Mucosa of descending colon (tissue), 3 donors: ENCODE measurements around the gene PPFIBP2. TPM values are rescaled to one million over a fixed set of nuclear protein-coding genes. Genes with fewer than 3 reads are reported as not detected.
A peak's percentile ranks its signal among the peaks of the same experiment; 100 is the strongest.

Experiments
- ATAC-seq: fragments of 200-7000 bp; cut with Tn5 transposase; one replicate; pipeline ENCODE4 v1.9.1; 2020; ENCODE audit warnings: mild to moderate bottlenecking, moderate library complexity
- DNase-seq, 3 donors: peaks; one replicate each; pipeline ENCODE4 v3.0.0-alpha.2; 2020
- H3K36me3 ChIP-seq: fragments of 200-600 bp; one replicate; pipeline ENCODE4 v1.8.0; 2021; ENCODE audit warnings: low read depth, mild to moderate bottlenecking
- H3K4me1 ChIP-seq: fragments of 200-600 bp; one replicate; pipeline ENCODE4 v1.8.0; 2021; ENCODE audit warnings: low read depth, mild to moderate bottlenecking
- H3K4me3 ChIP-seq: fragments of 200-600 bp; one replicate; pipeline ENCODE4 v1.8.0; 2021; ENCODE audit warnings: mild to moderate bottlenecking
- H3K9me3 ChIP-seq: fragments of 200-600 bp; one replicate; pipeline ENCODE4 v1.8.0; 2021; ENCODE audit warnings: mild to moderate bottlenecking
- intact Hi-C, 2 donors: fragments of 100-400 bp; cut with DNase I in 1 of 2; cut with micrococcal nuclease in 1 of 2; formaldehyde crosslinking; loops; one replicate each; pipeline versions ENCODE4 v1.11.0 to v1.11.1; 2022; cut with DNase I, micrococcal nuclease
- total RNA-seq, 3 donors: library from RNA; stranded (reverse); fragmentation: NEBNext Ultra II Directional in 2 of 3; extraction: Animal tissue kit (Norgen Biotek cat#: 25700) in 2 of 3; gene quantifications; one replicate each; pipeline versions ENCODE4 v1.2.1 to v1.2.4, GENCODE V29; 2021 to 2023
- TF ChIP-seq, protein P1 (sequence below): fragments of 200-600 bp; IDR thresholded peaks from one replicate; pipeline ENCODE4 v1.8.0; 2022; ENCODE audit warnings: antibody characterized with exemption, mild to moderate bottlenecking
- donor health status: DM: no; HTN: no; CAD: no; lungs with moderate emphysema.
- donor health status: DM: no; HTN: no; CAD: no.
- donor health status: DM: no; HTN: yes; CAD: no.

The PPFIBP2 gene
- total RNA-seq, 3 donors from 2014 or later: 40.1 to 83.5 (median 69.2) TPM

DNA sequence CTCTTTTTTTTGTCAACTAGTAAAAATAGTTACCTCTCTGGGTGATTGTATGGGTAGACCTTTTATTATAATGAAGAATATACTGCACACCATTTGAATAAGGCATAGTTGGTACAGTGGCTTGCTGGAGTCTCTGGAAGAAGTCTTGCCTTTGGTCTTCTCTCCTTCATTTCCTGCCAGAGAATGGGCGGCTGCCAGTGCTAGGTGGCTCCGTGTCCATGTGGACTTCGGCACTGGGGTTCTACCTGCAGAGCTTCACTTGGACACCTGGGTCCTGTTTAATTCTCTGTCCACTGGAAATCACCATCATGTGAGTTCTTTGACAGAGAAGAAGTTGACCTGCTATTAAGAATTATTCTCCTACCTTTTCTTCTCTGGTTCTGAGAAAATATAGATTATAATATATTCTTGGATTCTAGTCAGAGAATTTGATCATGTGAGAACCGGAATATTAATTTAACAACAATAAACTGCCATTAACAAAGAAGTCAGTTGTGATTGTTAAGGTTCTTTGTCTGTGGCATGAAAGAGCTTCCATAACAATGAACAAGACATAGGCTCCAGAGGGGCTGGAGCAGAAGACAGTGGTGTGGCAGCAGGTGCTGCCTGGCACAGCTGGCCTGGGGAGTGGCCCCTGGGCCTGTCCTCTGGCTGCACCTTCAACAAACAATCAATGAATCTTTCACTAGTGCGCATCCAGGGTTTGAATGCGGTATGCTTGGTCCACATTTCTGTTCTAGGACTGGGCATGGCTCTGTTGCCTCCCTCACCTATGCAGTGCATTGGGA lies 77.5 kb downstream of the PPFIBP2 start:
- ATAC-seq (peak; percentile 87), DNase-seq (no peak)
- intact Hi-C loops: no loop called here
- H3K36me3 ChIP-seq: no peaks in the 10 kb centered on the region
- no peak overlapping the region for H3K4me3 ChIP-seq
- no peaks in the 10 kb centered on the region for H3K9me3 ChIP-seq
- TF ChIP-seq, protein P1, sequence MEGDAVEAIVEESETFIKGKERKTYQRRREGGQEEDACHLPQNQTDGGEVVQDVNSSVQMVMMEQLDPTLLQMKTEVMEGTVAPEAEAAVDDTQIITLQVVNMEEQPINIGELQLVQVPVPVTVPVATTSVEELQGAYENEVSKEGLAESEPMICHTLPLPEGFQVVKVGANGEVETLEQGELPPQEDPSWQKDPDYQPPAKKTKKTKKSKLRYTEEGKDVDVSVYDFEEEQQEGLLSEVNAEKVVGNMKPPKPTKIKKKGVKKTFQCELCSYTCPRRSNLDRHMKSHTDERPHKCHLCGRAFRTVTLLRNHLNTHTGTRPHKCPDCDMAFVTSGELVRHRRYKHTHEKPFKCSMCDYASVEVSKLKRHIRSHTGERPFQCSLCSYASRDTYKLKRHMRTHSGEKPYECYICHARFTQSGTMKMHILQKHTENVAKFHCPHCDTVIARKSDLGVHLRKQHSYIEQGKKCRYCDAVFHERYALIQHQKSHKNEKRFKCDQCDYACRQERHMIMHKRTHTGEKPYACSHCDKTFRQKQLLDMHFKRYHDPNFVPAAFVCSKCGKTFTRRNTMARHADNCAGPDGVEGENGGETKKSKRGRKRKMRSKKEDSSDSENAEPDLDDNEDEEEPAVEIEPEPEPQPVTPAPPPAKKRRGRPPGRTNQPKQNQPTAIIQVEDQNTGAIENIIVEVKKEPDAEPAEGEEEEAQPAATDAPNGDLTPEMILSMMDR: no peak
- peaks cover 21% of the 10 kb centered on the region for H3K4me1 ChIP-seq

DNA sequence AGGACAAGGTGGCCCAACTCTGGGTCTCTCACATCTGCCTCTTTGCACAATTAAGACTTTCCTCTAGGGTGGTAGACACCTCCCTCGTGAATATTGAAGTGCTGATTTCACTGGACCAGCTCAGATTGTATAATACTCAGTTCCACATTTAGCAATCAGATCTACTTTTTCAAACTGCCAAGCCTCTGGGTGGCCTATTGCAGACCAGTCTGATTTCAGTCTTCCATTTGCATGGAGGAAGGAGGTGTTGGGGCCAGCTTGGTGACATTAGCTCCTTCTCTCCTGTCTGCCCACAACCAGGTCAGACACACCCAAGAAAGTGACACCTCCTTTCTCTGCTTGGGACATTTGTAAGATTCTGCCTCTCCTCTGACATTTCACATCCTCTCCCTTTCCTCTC lies 78.2 kb downstream of the PPFIBP2 start:
- DNase-seq (no peak), ATAC-seq (no peak)
- Histone ChIP-seq H3K4me1 (peaks cover 25% of the 10 kb centered on the region), H3K9me3 (no peaks in the 10 kb centered on the region), H3K4me3 (no peak overlapping the region), H3K36me3 (no peaks in the 10 kb centered on the region)
- TF ChIP-seq, protein P1: no peak
- intact Hi-C loops: no loop called here

DNA sequence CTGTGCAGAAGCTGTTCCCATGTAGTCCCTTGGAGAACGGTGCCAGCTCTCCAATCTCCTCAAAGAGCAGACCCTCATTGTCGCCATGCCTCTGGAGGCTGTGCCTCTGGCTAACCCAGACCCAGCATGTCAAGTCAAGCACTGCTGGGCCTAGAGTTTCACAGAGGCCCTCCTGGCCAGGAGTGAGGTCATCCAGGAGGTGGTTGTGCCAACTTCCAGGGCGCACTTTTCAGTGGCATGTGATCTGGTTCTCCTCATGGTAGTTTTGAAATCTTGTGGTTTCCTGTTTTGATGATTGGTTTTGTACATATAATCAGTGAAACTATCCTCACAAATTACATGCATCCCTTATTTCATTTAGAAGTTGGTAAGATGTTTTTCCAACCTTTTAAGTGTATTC lies 78.9 kb downstream of the PPFIBP2 start:
- no peak overlapping the region for H3K4me3 ChIP-seq
- no peaks in the 10 kb centered on the region for H3K9me3 ChIP-seq
- ATAC-seq (no peak), DNase-seq (no peak)
- intact Hi-C loops: no loop called here
- TF ChIP-seq, protein P1: no peak
- peaks cover 25% of the 10 kb centered on the region for H3K4me1 ChIP-seq
- no peaks in the 10 kb centered on the region for H3K36me3 ChIP-seq

DNA sequence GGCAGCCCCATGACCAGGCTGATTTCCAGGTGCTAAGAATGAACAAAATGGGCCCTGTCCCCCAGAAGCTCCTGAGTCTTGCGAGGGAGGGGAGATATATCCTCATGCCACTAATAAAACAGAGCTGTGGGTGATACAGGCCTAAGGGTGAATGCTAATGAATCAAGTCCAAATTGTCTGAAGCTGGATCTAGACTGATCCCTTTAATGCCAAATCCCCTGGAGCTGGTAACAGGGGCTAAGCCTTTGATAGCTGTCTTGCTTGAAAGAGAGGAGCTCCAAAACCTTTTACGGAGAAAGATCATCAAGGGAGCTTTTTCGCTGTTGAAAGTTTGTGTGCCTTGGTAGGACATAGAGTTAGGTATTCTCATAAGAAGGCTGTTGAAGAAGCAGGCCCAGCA lies 79.7 kb downstream of the PPFIBP2 start:
- no peaks in the 10 kb centered on the region for H3K9me3 ChIP-seq
- H3K4me3 ChIP-seq: no peak overlapping the region
- H3K4me1 ChIP-seq: peaks cover 25% of the 10 kb centered on the region
- intact Hi-C loops: no loop called here
- ATAC-seq (no peak), DNase-seq (no peak)
- no peaks in the 10 kb centered on the region for H3K36me3 ChIP-seq
- TF ChIP-seq, protein P1: no peak

DNA sequence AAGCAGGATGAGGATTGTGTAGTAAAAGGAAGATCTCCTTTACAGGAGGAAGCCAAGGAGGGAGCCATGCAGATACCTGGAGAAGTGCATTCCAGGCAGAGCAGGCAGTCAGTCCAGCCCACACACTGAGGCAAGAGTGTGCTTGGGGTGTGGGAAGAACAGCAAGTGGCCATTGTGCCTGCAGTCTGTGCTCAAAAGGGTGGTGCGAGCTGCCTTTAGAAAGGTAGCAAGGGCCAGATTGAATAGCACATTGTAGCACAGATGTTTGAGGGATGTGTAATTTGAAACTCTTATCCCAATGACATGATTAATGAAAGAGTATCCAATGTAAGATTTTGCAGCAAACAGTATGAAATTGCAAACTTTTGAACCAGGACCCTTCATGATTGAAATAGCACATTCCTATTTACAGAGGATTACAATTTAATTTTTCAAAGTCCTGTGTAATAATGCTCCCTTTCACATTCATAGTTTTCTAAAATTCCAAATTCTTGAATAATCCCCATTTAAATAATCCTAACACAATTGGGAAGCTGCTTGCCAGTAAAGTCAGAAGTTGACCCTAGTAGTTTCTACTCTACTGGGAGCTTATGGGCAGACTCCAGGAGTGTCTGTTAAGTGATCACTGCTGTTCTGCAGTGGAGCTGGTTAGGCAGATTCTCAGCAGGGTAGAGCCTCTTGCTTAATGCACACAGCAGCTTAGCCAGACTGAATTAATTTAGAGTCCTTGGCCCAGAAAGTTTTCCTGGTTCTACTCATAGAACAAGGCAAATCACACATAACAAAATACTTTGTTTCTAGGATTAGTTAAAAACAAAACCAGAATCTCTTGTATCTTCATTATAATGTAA lies 81.4 kb downstream of the PPFIBP2 start:
- Histone ChIP-seq H3K9me3 (no peaks in the 10 kb centered on the region), H3K36me3 (no peaks in the 10 kb centered on the region), H3K4me3 (no peak overlapping the region), H3K4me1 (peaks cover 30% of the 10 kb centered on the region)
- ATAC-seq: no peak
- no peak for DNase-seq
- TF ChIP-seq, protein P1: no peak
- intact Hi-C loops: no loop called here
